Testis (tissue), 2 donors: ENCODE results near the gene GEMIN5.

Source experiments
- POLR2A ChIP-seq: fragments of 450-650 bp; IDR thresholded peaks from one replicate; pipeline ENCODE4 v1.6.1; 2017; ENCODE audit warnings: antibody characterized with exemption, mild to moderate bottlenecking, moderate library complexity
- TF ChIP-seq, protein P1 (sequence below), 3 experiments: fragments of 450-650 bp in 2 of 3; fragments of 200-600 bp in 1 of 3; sonication (generic) in 1 of 3; IDR thresholded peaks; one replicate each; pipeline ENCODE4 v1.5.1; 2016 to 2019; ENCODE audit warnings: antibody characterized with exemption in 3 of 3, mild to moderate bottlenecking in 2 of 3, moderate library complexity in 1 of 3

GRCh38 chr5:154899151-154899816 is 38.7 kb downstream of the GEMIN5 start:
- TF ChIP-seq, protein P1, sequence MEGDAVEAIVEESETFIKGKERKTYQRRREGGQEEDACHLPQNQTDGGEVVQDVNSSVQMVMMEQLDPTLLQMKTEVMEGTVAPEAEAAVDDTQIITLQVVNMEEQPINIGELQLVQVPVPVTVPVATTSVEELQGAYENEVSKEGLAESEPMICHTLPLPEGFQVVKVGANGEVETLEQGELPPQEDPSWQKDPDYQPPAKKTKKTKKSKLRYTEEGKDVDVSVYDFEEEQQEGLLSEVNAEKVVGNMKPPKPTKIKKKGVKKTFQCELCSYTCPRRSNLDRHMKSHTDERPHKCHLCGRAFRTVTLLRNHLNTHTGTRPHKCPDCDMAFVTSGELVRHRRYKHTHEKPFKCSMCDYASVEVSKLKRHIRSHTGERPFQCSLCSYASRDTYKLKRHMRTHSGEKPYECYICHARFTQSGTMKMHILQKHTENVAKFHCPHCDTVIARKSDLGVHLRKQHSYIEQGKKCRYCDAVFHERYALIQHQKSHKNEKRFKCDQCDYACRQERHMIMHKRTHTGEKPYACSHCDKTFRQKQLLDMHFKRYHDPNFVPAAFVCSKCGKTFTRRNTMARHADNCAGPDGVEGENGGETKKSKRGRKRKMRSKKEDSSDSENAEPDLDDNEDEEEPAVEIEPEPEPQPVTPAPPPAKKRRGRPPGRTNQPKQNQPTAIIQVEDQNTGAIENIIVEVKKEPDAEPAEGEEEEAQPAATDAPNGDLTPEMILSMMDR (IDR thresholded peaks at IDR 0.05), result no peak
- TF ChIP-seq POLR2A, result no peak
